MM.1S (cell line): Measurements from ENCODE around the gene FSD1.
"Not testable (repeated sequence)": the region's sequence is repeated elsewhere in the genome, so short reads cannot be mapped to it uniquely, and the experiment has no call there.

Source experiments
- DNase-seq: peaks from one replicate; pipeline ENCODE4 v3.0.0-alpha.2; 2015
- H2AFZ ChIP-seq: fragments of 300-600 bp; sonication (generic); 2 replicates; pipeline ENCODE4 v1.6.0; 2016; ENCODE audit warnings: antibody characterized with exemption, low read length
- H3F3A ChIP-seq: fragments of 300-600 bp; sonication (generic); 2 replicates; pipeline ENCODE4 v1.6.1; 2016; ENCODE audit warnings: mild to moderate bottlenecking, antibody characterized with exemption, low read length, moderate library complexity, mixed read lengths; ENCODE audit not compliant: insufficient read depth
- H3K27ac ChIP-seq: fragments of 300-600 bp; sonication (generic); 2 replicates; pipeline ENCODE4 v1.5.1; 2016; ENCODE audit warnings: mild to moderate bottlenecking, low read length
- H3K27me3 ChIP-seq: fragments of 300-600 bp; sonication (generic); replicated peaks from 2 replicates; pipeline ENCODE4 v1.6.0; 2016; ENCODE audit warnings: low read length; ENCODE audit not compliant: insufficient read depth
- H3K36me3 ChIP-seq: fragments of 300-600 bp; sonication (generic); replicated peaks from 2 replicates; pipeline ENCODE4 v1.6.1; 2016; ENCODE audit warnings: mild to moderate bottlenecking, low read length, mixed read lengths; ENCODE audit not compliant: insufficient read depth
- H3K4me1 ChIP-seq: fragments of 300-600 bp; sonication (generic); 2 replicates; pipeline ENCODE4 v1.6.1; 2016; ENCODE audit warnings: low read length, mixed read lengths
- H3K4me2 ChIP-seq: fragments of 300-600 bp; sonication (generic); 2 replicates; pipeline ENCODE4 v1.6.0; 2016; ENCODE audit warnings: low read depth, low read length
- H3K4me3 ChIP-seq: fragments of 300-600 bp; sonication (generic); 2 replicates; pipeline ENCODE4 v1.5.1; 2016; ENCODE audit warnings: low read length, mixed read lengths
- H3K79me2 ChIP-seq: fragments of 300-600 bp; sonication (generic); 2 replicates; pipeline ENCODE4 v1.6.1; 2016; ENCODE audit warnings: mixed run types, low read length, mixed read lengths
- H3K9ac ChIP-seq: fragments of 300-600 bp; sonication (generic); 2 replicates; pipeline ENCODE4 v1.6.1; 2016; ENCODE audit warnings: low read length, mixed read lengths
- H3K9me2 ChIP-seq: fragments of 300-600 bp; sonication (generic); replicated peaks from 2 replicates; pipeline ENCODE4 v1.6.1; 2016; ENCODE audit warnings: mild to moderate bottlenecking, low read length, mixed read lengths; ENCODE audit not compliant: insufficient read depth
- H3K9me3 ChIP-seq: fragments of 300-600 bp; sonication (generic); replicated peaks from 2 replicates; pipeline ENCODE4 v1.6.1; 2016; ENCODE audit warnings: mild to moderate bottlenecking, low read length, mixed read lengths; ENCODE audit not compliant: insufficient read depth
- H4K20me1 ChIP-seq: fragments of 300-600 bp; sonication (generic); 2 replicates; pipeline ENCODE4 v1.6.1; 2016; ENCODE audit warnings: mild to moderate bottlenecking, low read length, moderate library complexity, mixed read lengths; ENCODE audit not compliant: insufficient read depth
- CTCF ChIP-seq: fragments of 300-600 bp; sonication (generic); IDR thresholded peaks from 2 replicates; pipeline ENCODE4 v1.5.1; 2016; ENCODE audit warnings: antibody characterized with exemption, low read length, mixed read lengths
- EZH2 ChIP-seq: fragments of 300-600 bp; sonication (generic); optimal IDR thresholded peaks from 2 replicates; pipeline ENCODE3; 2017; ENCODE audit warnings: low read depth, mild to moderate bottlenecking, antibody characterized with exemption, low read length, mixed read lengths
- EZH2phosphoT487 ChIP-seq: fragments of 300-600 bp; sonication (generic); IDR thresholded peaks from 2 replicates; pipeline ENCODE4 v1.6.1; 2018; ENCODE audit warnings: antibody characterized with exemption, low read length

The FSD1 gene

GRCh38 chr19:4347521-4347920 is 43.1 kb downstream of the FSD1 start:
- no peak overlapping the region for H3K4me3 ChIP-seq
- no peak for DNase-seq
- TF ChIP-seq EZH2 (no peak), CTCF (no peak)

GRCh38 chr19:4349225-4349624 is 44.8 kb downstream of the FSD1 start:
- not testable (repeated sequence) for H3K27ac ChIP-seq, H4K20me1 ChIP-seq, H3K27me3 ChIP-seq, H2AFZ ChIP-seq, H3F3A ChIP-seq, H3K9ac ChIP-seq, H3K4me2 ChIP-seq, H3K4me1 ChIP-seq, H3K79me2 ChIP-seq, H3K4me3 ChIP-seq, H3K36me3 ChIP-seq, H3K9me3 ChIP-seq, DNase-seq, H3K9me2 ChIP-seq

More at GRCh38 chr19:4347521-4347920, 43.1 kb downstream of the FSD1 start:
- Histone ChIP-seq H4K20me1 (no peaks in the 10 kb centered on the region), H3F3A (peaks cover 3% of the 10 kb centered on the region; the same call in 1 of the 2 replicates), H2AFZ (no peak overlapping the region), H3K9ac (no peak overlapping the region), H3K4me1 (peaks cover 6% of the 10 kb centered on the region; the same call in 1 of the 2 replicates), H3K9me2 (no peaks in the 10 kb centered on the region), H3K79me2 (peaks cover 6% of the 10 kb centered on the region), H3K27me3 (no peaks in the 10 kb centered on the region), H3K9me3 (no peaks in the 10 kb centered on the region), H3K27ac (no peak overlapping the region), H3K36me3 (no peaks in the 10 kb centered on the region), H3K4me2 (no peak overlapping the region)

- DNase-seq: no peak
- no peaks in the 10 kb centered on the region for H3K36me3 ChIP-seq
- no peaks in the 10 kb centered on the region for H3K9me3 ChIP-seq
- TF ChIP-seq EZH2 (no peak), CTCF (no peak), EZH2phosphoT487 (no peak)
- H3K9me2 ChIP-seq: no peaks in the 10 kb centered on the region
- H3K4me1 ChIP-seq: no peaks in the 10 kb centered on the region
- H3K4me3 ChIP-seq: no peak overlapping the region
- H3K4me2 ChIP-seq: no peak overlapping the region
- no peak overlapping the region for H2AFZ ChIP-seq
- H3F3A ChIP-seq: no peaks in the 10 kb centered on the region
- no peaks in the 10 kb centered on the region for H4K20me1 ChIP-seq
- no peaks in the 10 kb centered on the region for H3K79me2 ChIP-seq
- H3K27ac ChIP-seq: no peak overlapping the region
- no peaks in the 10 kb centered on the region for H3K27me3 ChIP-seq
- H3K9ac ChIP-seq: no peak overlapping the region
These were observed 45.7 kb downstream of the FSD1 start for GRCh38 chr19:4350111-4350510.

- Histone ChIP-seq H3K4me3 (no peak overlapping the region), H3K9me2 (no peaks in the 10 kb centered on the region), H3K9me3 (no peaks in the 10 kb centered on the region), H3K79me2 (no peaks in the 10 kb centered on the region), H3K36me3 (no peaks in the 10 kb centered on the region), H2AFZ (no peak overlapping the region), H3F3A (no peaks in the 10 kb centered on the region), H3K27ac (no peak overlapping the region), H3K9ac (no peak overlapping the region), H3K4me1 (no peaks in the 10 kb centered on the region), H3K27me3 (no peaks in the 10 kb centered on the region), H4K20me1 (no peaks in the 10 kb centered on the region), H3K4me2 (no peak overlapping the region)
- no peak for DNase-seq
- TF ChIP-seq CTCF: no peak
- TF ChIP-seq EZH2phosphoT487: no peak
- TF ChIP-seq EZH2: no peak
These were observed 46.3 kb downstream of the FSD1 start for GRCh38 chr19:4350726-4351125.
